GM12892 (cell line): ENCODE data around the gene ATP9B.
"Not testable (repeated sequence)": the region's sequence is repeated elsewhere in the genome, so short reads cannot be mapped to it uniquely, and the experiment has no call there.

Experiments used
- DNase-seq: peaks from one replicate; pipeline ENCODE4 v3.0.0; 2011; ENCODE audit not compliant: insufficient read length
- FAIRE-seq: peaks from 2 replicates; lab custom pipeline; 2011; peaks lifted over from hg19 to GRCh38; lab: Jason Lieb, UNC
- POLR2A ChIP-seq: IDR thresholded peaks from 2 replicates; pipeline ENCODE4 v1.6.1; 2011; ENCODE audit warnings: low read depth, low read length, control low read depth
- POLR2AphosphoS5 ChIP-seq: IDR thresholded peaks from 2 replicates; pipeline ENCODE4 v1.6.1; 2011; ENCODE audit warnings: low read depth, low read length, control low read depth
- TAF1 ChIP-seq: IDR thresholded peaks from 2 replicates; pipeline ENCODE4 v1.6.1; 2011; ENCODE audit warnings: low read depth, mild to moderate bottlenecking, control low read depth, low read length, borderline replicate concordance

The ATP9B gene

DNA sequence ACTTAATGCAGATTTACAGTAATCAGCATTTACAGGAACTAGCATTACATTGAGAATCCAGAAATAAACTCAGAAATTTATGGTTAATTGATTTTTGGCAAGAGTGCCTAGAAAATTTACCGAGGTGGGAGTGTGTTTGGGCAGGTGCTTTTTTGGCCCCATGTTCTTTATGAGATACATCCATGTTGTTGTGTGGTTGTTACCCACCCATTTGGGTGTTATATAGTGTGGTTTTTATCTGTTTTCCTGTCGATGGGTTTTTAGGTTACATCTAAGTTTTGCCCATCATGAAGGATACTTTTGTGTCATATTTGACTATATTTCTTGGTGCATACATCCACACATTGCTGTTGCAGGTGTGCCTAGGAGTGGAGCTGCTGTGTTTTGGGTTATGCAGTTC lies 82.0 kb downstream of the ATP9B start:
- TF ChIP-seq POLR2AphosphoS5 (no peak), POLR2A (no peak), TAF1 (no peak)
- DNase-seq (no peak), FAIRE-seq (no peak)

DNA sequence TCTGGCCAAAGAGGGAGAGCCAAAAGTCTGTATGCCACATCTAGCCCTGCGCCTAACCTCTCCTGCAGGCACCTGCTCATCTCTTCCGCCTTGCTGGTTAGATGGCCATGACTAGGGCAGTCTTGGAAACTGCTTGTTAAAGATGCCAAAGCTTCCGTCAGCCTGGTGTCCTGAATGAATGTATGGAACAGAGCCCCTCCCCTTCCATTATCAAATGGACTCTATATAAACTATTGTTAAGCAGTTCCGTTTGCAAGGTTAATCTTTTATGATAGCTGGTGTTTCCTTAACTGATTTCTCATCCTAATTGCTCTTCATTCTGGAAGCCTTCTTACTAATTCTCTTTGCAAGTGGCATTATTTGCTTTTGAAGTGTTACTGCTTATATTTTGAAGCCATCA lies 87.1 kb downstream of the ATP9B start:
- DNase-seq (no peak), FAIRE-seq (no peak)
- no peak for TF ChIP-seq POLR2AphosphoS5
- no peak for TF ChIP-seq TAF1
- no peak for TF ChIP-seq POLR2A

GRCh38 chr18:79164706-79165105 lies 95.5 kb downstream of the ATP9B start:
- FAIRE-seq (no peak), DNase-seq (no peak)
- TF ChIP-seq POLR2A (no peak), TAF1 (no peak), POLR2AphosphoS5 (no peak)

DNA sequence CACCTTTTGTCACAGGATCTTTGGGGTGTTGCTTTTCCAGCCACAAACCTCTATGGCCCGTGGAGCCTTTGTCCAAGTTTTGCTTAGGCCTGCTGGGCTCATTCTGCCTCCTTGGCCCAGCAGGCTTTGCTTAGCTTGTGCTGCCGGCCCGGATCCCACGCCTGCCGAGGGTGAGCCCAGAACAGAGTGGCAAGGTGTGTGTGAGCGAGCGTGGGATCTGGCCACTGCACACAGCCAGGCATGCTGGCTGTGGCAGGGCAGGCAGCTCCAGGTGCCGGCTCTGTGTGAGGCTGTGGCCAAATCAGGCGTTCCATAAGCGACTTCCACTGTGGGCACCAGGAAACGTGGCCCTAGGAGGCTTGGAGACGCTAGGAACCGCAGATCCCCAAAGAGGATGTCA lies 97.5 kb downstream of the ATP9B start:
- FAIRE-seq, result no peak
- DNase-seq, result no peak
- TF ChIP-seq POLR2A, result no peak
- TF ChIP-seq TAF1, result no peak
- no peak for TF ChIP-seq POLR2AphosphoS5

DNA sequence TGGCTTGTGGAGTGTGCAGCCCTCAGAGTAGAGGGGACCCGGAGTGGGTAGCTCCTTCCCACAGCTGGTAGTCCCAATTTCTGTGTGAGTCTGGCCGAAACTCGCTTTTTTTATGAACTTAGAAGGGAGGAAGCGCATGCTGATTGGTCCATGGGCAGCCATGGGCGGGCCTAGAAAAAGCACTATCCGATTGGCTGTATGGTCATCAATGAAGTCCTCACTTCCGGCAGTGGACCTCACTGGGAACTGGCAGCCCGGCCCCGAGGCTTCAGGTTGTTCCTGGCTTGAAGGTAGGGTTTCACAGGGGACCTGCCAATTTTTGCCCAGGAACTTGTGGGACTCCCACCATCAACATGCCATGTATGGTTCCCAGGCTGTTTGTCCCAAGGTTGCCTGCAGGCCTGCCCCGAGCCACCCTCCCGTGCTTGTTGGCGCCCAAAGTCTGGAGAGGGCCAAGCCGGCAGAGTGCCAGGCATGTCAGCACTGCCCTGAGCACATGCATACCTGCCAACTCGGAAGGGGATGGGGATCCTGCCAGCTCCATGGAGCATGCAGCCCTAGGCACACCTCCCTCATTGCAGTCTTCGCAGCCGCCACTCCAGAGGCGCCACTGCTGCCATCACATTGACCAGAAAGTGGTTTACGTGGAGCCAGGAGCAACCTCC lies 98.5 kb downstream of the ATP9B start:
- TF ChIP-seq POLR2A (no peak), TAF1 (no peak), POLR2AphosphoS5 (no peak)
- FAIRE-seq, result no peak
- no peak for DNase-seq

- no peak for TF ChIP-seq POLR2AphosphoS5
- no peak for TF ChIP-seq TAF1
- TF ChIP-seq POLR2A, result no peak
- FAIRE-seq, result no peak
- no peak for DNase-seq
Measured at GRCh38 chr18:79169958-79170555, 100.9 kb downstream of the ATP9B start.

- DNase-seq, FAIRE-seq: not testable (repeated sequence)
Measured at GRCh38 chr18:79172331-79172730, 103.1 kb downstream of the ATP9B start.

- TF ChIP-seq TAF1, result no peak
- TF ChIP-seq POLR2A, result no peak
- no peak for TF ChIP-seq POLR2AphosphoS5
- FAIRE-seq (no peak), DNase-seq (no peak)
Measured at GRCh38 chr18:79173742-79174141, 104.5 kb downstream of the ATP9B start.

DNA sequence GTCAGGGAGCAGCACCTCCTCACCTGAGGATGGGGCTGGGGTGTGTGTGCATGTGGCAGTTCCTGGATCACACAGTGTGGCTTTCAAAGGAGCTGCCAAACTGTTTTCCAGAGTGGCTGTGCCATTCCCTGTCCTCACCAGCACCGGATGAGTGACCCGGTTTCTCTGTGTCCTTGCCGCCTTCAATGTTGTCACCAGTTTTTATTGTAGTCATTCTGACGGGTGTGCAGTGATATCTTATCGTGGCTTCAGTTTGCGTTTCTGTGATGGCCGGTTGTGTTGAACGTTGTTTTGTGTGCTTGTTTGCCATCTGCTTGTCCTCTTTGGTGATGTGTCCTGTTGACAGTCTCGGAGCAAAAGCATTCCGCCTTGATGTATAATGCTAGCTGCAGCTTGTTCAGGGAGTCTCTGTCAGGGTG lies 108.9 kb downstream of the ATP9B start:
- TF ChIP-seq TAF1 (no peak), POLR2AphosphoS5 (no peak), POLR2A (no peak)
- FAIRE-seq (peak; percentile 33), DNase-seq (no peak)

DNA sequence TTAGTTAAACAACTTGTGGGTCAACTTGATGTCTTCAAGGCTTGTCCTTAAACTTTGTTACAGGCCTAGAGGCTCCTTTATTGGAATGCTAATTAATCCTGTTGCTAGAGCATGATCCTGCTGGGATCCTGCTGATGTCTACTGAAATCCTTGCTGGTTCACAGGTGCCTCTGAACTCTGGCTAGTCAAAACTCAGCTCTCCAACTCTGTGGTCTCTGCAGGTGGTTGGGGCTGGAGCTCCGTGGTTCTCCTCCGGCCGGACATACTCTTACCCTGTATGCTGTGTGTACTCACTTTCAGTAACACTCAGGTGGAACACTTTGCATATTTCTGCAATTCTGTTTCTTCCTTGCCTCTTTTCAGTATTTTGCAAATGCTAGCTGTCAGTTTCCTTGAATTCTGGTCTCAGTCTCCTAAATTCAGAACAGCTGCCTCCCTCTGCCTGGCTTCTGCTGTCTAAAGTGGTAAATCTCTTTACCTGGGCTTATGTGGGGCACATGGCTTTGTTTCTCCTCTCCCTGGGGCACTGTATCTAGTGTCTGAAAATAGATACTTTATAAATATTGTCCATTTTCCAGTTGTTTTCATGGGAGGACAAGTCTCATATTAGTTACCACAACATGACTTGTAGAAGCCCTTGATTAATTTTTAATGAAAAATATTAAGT lies 113.0 kb downstream of the ATP9B start:
- DNase-seq (no peak), FAIRE-seq (no peak)
- no peak for TF ChIP-seq POLR2A
- no peak for TF ChIP-seq TAF1
- no peak for TF ChIP-seq POLR2AphosphoS5

GRCh38 chr18:79185648-79186047 lies 116.5 kb downstream of the ATP9B start:
- DNase-seq (no peak), FAIRE-seq (no peak)
- TF ChIP-seq POLR2AphosphoS5 (no peak), TAF1 (no peak), POLR2A (no peak)

DNA sequence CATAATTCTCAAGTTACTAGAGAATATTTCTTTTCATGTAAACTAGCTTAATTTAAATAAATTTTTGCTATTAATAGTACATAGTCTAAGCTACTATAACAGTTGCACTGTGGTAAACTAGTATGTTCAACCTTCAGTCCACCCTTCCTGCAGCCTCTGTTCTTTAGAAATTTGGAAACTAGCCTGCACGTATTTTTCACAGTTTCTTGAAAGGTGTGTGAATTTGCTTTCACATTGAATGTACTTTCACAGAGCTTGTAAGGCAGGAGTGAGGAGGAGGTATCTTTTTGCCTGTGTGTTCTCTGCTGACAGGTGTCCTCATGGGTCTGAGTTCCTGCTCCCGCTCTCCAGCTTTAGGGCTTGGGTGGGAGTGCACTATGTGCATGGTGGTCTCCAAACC lies 117.5 kb downstream of the ATP9B start:
- DNase-seq, result no peak
- peak; percentile 46 for FAIRE-seq
- TF ChIP-seq POLR2A, result no peak
- no peak for TF ChIP-seq POLR2AphosphoS5
- no peak for TF ChIP-seq TAF1
